T-helper 1 cell treated with Interleukin-12 subunit alpha and Interleukin-12 subunit beta and Interleukin-4 antibody, amounts not matched to agents 30 μg/mL and 1 μg/mL, for 36 hours (primary cell): Measurements from ENCODE around the gene NUDT19.

Experiments
- H3K27ac Mint-ChIP-seq: one replicate; pipeline ENCODE4 v1.8.0; 2021; ENCODE audit warnings: mild to moderate bottlenecking, mixed read lengths
- H3K27me3 Mint-ChIP-seq: one replicate; pipeline ENCODE4 v1.8.0; 2021; ENCODE audit warnings: low read depth, mixed read lengths
- H3K36me3 Mint-ChIP-seq: one replicate; pipeline ENCODE4 v1.8.0; 2021; ENCODE audit warnings: low read depth, mixed read lengths
- H3K4me1 Mint-ChIP-seq: one replicate; pipeline ENCODE4 v1.8.0; 2021; ENCODE audit warnings: low read depth, mixed read lengths
- H3K4me3 Mint-ChIP-seq: one replicate; pipeline ENCODE4 v1.8.0; 2021; ENCODE audit warnings: mild to moderate bottlenecking, moderate library complexity, mixed read lengths
- H3K9me3 Mint-ChIP-seq: one replicate; pipeline ENCODE4 v1.8.0; 2021; ENCODE audit warnings: mixed read lengths

Gene NUDT19

GRCh38 chr19:32666084-32666483 lies 25.5 kb upstream of the NUDT19 start:
- H3K36me3 Mint-ChIP-seq: peaks cover 3% of the 10 kb centered on the region
- H3K4me3 Mint-ChIP-seq: no peak overlapping the region
- H3K27ac Mint-ChIP-seq: no peak overlapping the region
- H3K9me3 Mint-ChIP-seq: no peaks in the 10 kb centered on the region
- H3K4me1 Mint-ChIP-seq: peaks cover 9% of the 10 kb centered on the region
- H3K27me3 Mint-ChIP-seq: no peaks in the 10 kb centered on the region

GRCh38 chr19:32669310-32669709 lies 22.3 kb upstream of the NUDT19 start:
- no peak overlapping the region for H3K4me3 Mint-ChIP-seq
- H3K36me3 Mint-ChIP-seq: peaks cover 3% of the 10 kb centered on the region
- peaks cover 12% of the 10 kb centered on the region for H3K27me3 Mint-ChIP-seq
- no peaks in the 10 kb centered on the region for H3K9me3 Mint-ChIP-seq
- no peak overlapping the region for H3K27ac Mint-ChIP-seq
- peaks cover 23% of the 10 kb centered on the region for H3K4me1 Mint-ChIP-seq

- no peaks in the 10 kb centered on the region for H3K9me3 Mint-ChIP-seq
- peaks cover 3% of the 10 kb centered on the region for H3K36me3 Mint-ChIP-seq
- no peak overlapping the region for H3K4me3 Mint-ChIP-seq
- no peak overlapping the region for H3K27ac Mint-ChIP-seq
- peaks cover 15% of the 10 kb centered on the region for H3K27me3 Mint-ChIP-seq
- H3K4me1 Mint-ChIP-seq: peaks cover 23% of the 10 kb centered on the region
These were observed 19.6 kb upstream of the NUDT19 start for GRCh38 chr19:32671883-32672593.

GRCh38 chr19:32672841-32673240 lies 18.8 kb upstream of the NUDT19 start:
- H3K36me3 Mint-ChIP-seq: peaks cover 3% of the 10 kb centered on the region
- H3K27me3 Mint-ChIP-seq: peaks cover 23% of the 10 kb centered on the region
- peaks cover 26% of the 10 kb centered on the region for H3K4me1 Mint-ChIP-seq
- H3K9me3 Mint-ChIP-seq: no peaks in the 10 kb centered on the region
- H3K4me3 Mint-ChIP-seq: peak overlapping the region; percentile 58
- no peak overlapping the region for H3K27ac Mint-ChIP-seq

- Mint-ChIP-seq H3K27me3 (peaks cover 30% of the 10 kb centered on the region), H3K4me1 (peaks cover 26% of the 10 kb centered on the region), H3K27ac (no peak overlapping the region), H3K9me3 (no peaks in the 10 kb centered on the region), H3K36me3 (peaks cover 3% of the 10 kb centered on the region), H3K4me3 (peak overlapping the region; percentile 96)
These were observed 18.0 kb upstream of the NUDT19 start for GRCh38 chr19:32673573-32673972.

GRCh38 chr19:32674153-32674930 lies 17.3 kb upstream of the NUDT19 start:
- Mint-ChIP-seq H3K27me3 (peaks cover 36% of the 10 kb centered on the region), H3K36me3 (peaks cover 3% of the 10 kb centered on the region), H3K9me3 (no peaks in the 10 kb centered on the region), H3K27ac (peak overlapping the region; percentile 70), H3K4me3 (peak overlapping the region; percentile 96), H3K4me1 (peaks cover 25% of the 10 kb centered on the region)

GRCh38 chr19:32674931-32675719 lies 16.5 kb upstream of the NUDT19 start, which contains the start of gene ANKRD27:
ANKRD27 (minus strand) TSS chr19:32675180; CDS start chr19:32659015, 16,165 bp downstream.
- Mint-ChIP-seq H3K4me3 (peak within 1 kb of the TSS; percentile 96), H3K27ac (peak within 1 kb of the TSS; percentile 79), H3K9me3 (no peaks in the 10 kb centered on the region), H3K36me3 (peaks cover 2% of the 10 kb centered on the region), H3K4me1 (peaks cover 19% of the 10 kb centered on the region), H3K27me3 (peaks cover 40% of the 10 kb centered on the region)

- Mint-ChIP-seq H3K27ac (peak within 1 kb of the TSS; percentile 79), H3K36me3 (no peaks in the 10 kb centered on the region), H3K4me1 (peaks cover 17% of the 10 kb centered on the region), H3K9me3 (no peaks in the 10 kb centered on the region), H3K27me3 (peaks cover 42% of the 10 kb centered on the region), H3K4me3 (peak within 1 kb of the TSS; percentile 85)
These were observed 15.9 kb upstream of the NUDT19 start, which contains the start of gene RGS9BP for GRCh38 chr19:32675720-32676185. RGS9BP (plus strand) TSS chr19:32675848; CDS start chr19:32676264, 416 bp downstream.

GRCh38 chr19:32676186-32676894 lies 15.3 kb upstream of the NUDT19 start:
- Mint-ChIP-seq H3K27me3 (peaks cover 47% of the 10 kb centered on the region), H3K36me3 (no peaks in the 10 kb centered on the region), H3K4me3 (peak overlapping the region; percentile 85), H3K9me3 (no peaks in the 10 kb centered on the region), H3K27ac (no peak overlapping the region), H3K4me1 (peaks cover 17% of the 10 kb centered on the region)

- Mint-ChIP-seq H3K4me1 (peaks cover 17% of the 10 kb centered on the region), H3K27ac (no peak overlapping the region), H3K36me3 (no peaks in the 10 kb centered on the region)
These were observed 14.7 kb upstream of the NUDT19 start for GRCh38 chr19:32676895-32677359.

GRCh38 chr19:32677657-32678056 lies 14.0 kb upstream of the NUDT19 start:
- Mint-ChIP-seq H3K36me3 (no peaks in the 10 kb centered on the region), H3K4me1 (peaks cover 15% of the 10 kb centered on the region), H3K4me3 (no peak overlapping the region), H3K9me3 (no peaks in the 10 kb centered on the region), H3K27me3 (peaks cover 51% of the 10 kb centered on the region), H3K27ac (no peak overlapping the region)

More at GRCh38 chr19:32676895-32677359, 14.7 kb upstream of the NUDT19 start:
- Mint-ChIP-seq H3K9me3 (no peaks in the 10 kb centered on the region), H3K4me3 (peak overlapping the region; percentile 42), H3K27me3 (peaks cover 47% of the 10 kb centered on the region)

GRCh38 chr19:32680986-32681385 lies 10.6 kb upstream of the NUDT19 start:
- H3K27me3 Mint-ChIP-seq: peaks cover 39% of the 10 kb centered on the region
- H3K4me3 Mint-ChIP-seq: no peak overlapping the region
- H3K4me1 Mint-ChIP-seq: peaks cover 4% of the 10 kb centered on the region
- H3K36me3 Mint-ChIP-seq: no peaks in the 10 kb centered on the region
- H3K9me3 Mint-ChIP-seq: no peaks in the 10 kb centered on the region
- no peak overlapping the region for H3K27ac Mint-ChIP-seq

GRCh38 chr19:32682317-32682716 lies 9.3 kb upstream of the NUDT19 start:
- Mint-ChIP-seq H3K27ac (no peak overlapping the region), H3K4me1 (peaks cover 1% of the 10 kb centered on the region), H3K27me3 (peaks cover 34% of the 10 kb centered on the region), H3K4me3 (no peak overlapping the region), H3K36me3 (no peaks in the 10 kb centered on the region), H3K9me3 (no peaks in the 10 kb centered on the region)
